H9 (cell line): Measurements from ENCODE around the gene SLC10A2. TPM values are rescaled to one million over a fixed set of nuclear protein-coding genes. Genes with fewer than 3 reads are reported as not detected.

Experiments
- DNase-seq: peaks from one replicate; pipeline ENCODE4 v3.0.0-alpha.2; 2017
- H2AFZ ChIP-seq: one replicate; pipeline ENCODE4 v1.6.1; 2013; ENCODE audit warnings: mild to moderate bottlenecking, low read length, control low read depth, moderate library complexity
- H2AK5ac ChIP-seq: 2 replicates; pipeline ENCODE4 v1.6.1; 2013; ENCODE audit warnings: low read length, control low read depth, mixed read lengths; ENCODE audit not compliant: insufficient read length
- H2BK120ac ChIP-seq: one replicate; pipeline ENCODE4 v1.6.1; 2013; ENCODE audit warnings: low read depth, mild to moderate bottlenecking, low read length, control low read depth, inconsistent platforms; ENCODE audit not compliant: poor library complexity, severe bottlenecking
- H2BK12ac ChIP-seq: 2 replicates; pipeline ENCODE4 v1.6.1; 2013; ENCODE audit warnings: low read length, control low read depth, mixed read lengths, low read depth; ENCODE audit not compliant: insufficient read length
- H2BK15ac ChIP-seq: 2 replicates; pipeline ENCODE4 v1.6.1; 2013; ENCODE audit warnings: low read depth, low read length, control low read depth
- H2BK20ac ChIP-seq: one replicate; pipeline ENCODE4 v1.6.1; 2013; ENCODE audit warnings: low read depth, mild to moderate bottlenecking, low read length, control low read depth, inconsistent platforms; ENCODE audit not compliant: poor library complexity, severe bottlenecking
- H2BK5ac ChIP-seq: 2 replicates; pipeline ENCODE4 v1.6.1; 2013; ENCODE audit warnings: low read length, control low read depth, mixed read lengths; ENCODE audit not compliant: insufficient read length
- H3K14ac ChIP-seq: 2 replicates; pipeline ENCODE4 v1.6.1; 2013; ENCODE audit warnings: low read length, control low read depth; ENCODE audit not compliant: insufficient read depth
- H3K18ac ChIP-seq: 2 replicates; pipeline ENCODE4 v1.6.1; 2013; ENCODE audit warnings: low read depth, mild to moderate bottlenecking, mixed read lengths, low read length, control low read depth; ENCODE audit not compliant: insufficient read length
- H3K23ac ChIP-seq: 2 replicates; pipeline ENCODE4 v1.6.1; 2013; ENCODE audit warnings: low read length, control low read depth, mixed read lengths, low read depth; ENCODE audit not compliant: insufficient read length
- H3K23me2 ChIP-seq: 2 replicates; pipeline ENCODE4 v1.6.1; 2013; ENCODE audit warnings: low read depth, mild to moderate bottlenecking, mixed read lengths, low read length, control low read depth; ENCODE audit not compliant: insufficient read length, poor library complexity, severe bottlenecking
- H3K27ac ChIP-seq: 2 replicates; pipeline ENCODE4 v1.5.1; 2013; ENCODE audit warnings: low read length, control low read depth, mixed read lengths, low read depth; ENCODE audit not compliant: insufficient read length
- H3K27me3 ChIP-seq: 2 replicates; pipeline ENCODE4 v1.6.1; 2013; ENCODE audit warnings: low read length, control low read depth, inconsistent platforms; ENCODE audit not compliant: insufficient read depth
- H3K4ac ChIP-seq: 2 replicates; pipeline ENCODE4 v1.6.1; 2013; ENCODE audit warnings: low read depth, mild to moderate bottlenecking, control low read depth, inconsistent platforms, low read length, moderate library complexity
- H3K4me1 ChIP-seq: 2 replicates; pipeline ENCODE4 v1.6.1; 2013; ENCODE audit warnings: low read length, control low read depth, inconsistent platforms; ENCODE audit not compliant: insufficient read depth
- H3K4me2 ChIP-seq: 2 replicates; pipeline ENCODE4 v1.6.1; 2013; ENCODE audit warnings: low read length, control low read depth, mixed read lengths; ENCODE audit not compliant: insufficient read length, insufficient read depth
- H3K56ac ChIP-seq: 2 replicates; pipeline ENCODE4 v1.6.1; 2013; ENCODE audit warnings: low read depth, mild to moderate bottlenecking, mixed read lengths, low read length, control low read depth; ENCODE audit not compliant: insufficient read length
- H3K79me1 ChIP-seq: 2 replicates; pipeline ENCODE4 v1.6.1; 2013; ENCODE audit warnings: low read depth, mild to moderate bottlenecking, moderate library complexity, low read length, control low read depth, inconsistent platforms; ENCODE audit not compliant: insufficient read depth, poor library complexity, severe bottlenecking
- H3K79me2 ChIP-seq: 2 replicates; pipeline ENCODE4 v1.6.1; 2013; ENCODE audit warnings: low read length, control low read depth, inconsistent platforms; ENCODE audit not compliant: insufficient read depth
- H3K9ac ChIP-seq: 2 replicates; pipeline ENCODE4 v1.6.1; 2013; ENCODE audit warnings: low read length, control low read depth, mixed read lengths; ENCODE audit not compliant: insufficient read length; ENCODE audit errors: extremely low read depth
- H3K9me3 ChIP-seq: one replicate; pipeline ENCODE4 v1.6.1; 2013; ENCODE audit warnings: low read depth, low read length, inconsistent platforms; ENCODE audit not compliant: control insufficient read depth
- H3T11ph ChIP-seq: one replicate; pipeline ENCODE4 v1.6.1; 2013; ENCODE audit warnings: mild to moderate bottlenecking, low read length, control low read depth, inconsistent platforms
- H4K20me1 ChIP-seq: one replicate; pipeline ENCODE4 v1.6.1; 2013; ENCODE audit not compliant: control insufficient read depth, insufficient read length, insufficient read depth
- H4K5ac ChIP-seq: 2 replicates; pipeline ENCODE4 v1.6.1; 2013; ENCODE audit warnings: low read depth, mild to moderate bottlenecking, mixed read lengths, low read length, control low read depth; ENCODE audit not compliant: insufficient read length
- H4K8ac ChIP-seq: replicated peaks from 2 replicates; pipeline ENCODE4 v1.6.1; 2013; ENCODE audit warnings: low read length, control low read depth, mixed read lengths, low read depth; ENCODE audit not compliant: insufficient read length
- H4K91ac ChIP-seq: 2 replicates; pipeline ENCODE4 v1.6.1; 2013; ENCODE audit warnings: low read depth, mild to moderate bottlenecking, moderate library complexity, mixed read lengths, low read length, control low read depth; ENCODE audit not compliant: insufficient read length
- H3K27ac Mint-ChIP-seq, 3 experiments: 2 replicates in 2 of 3; 3 replicates in 1 of 3; pipeline ENCODE4 v1.8.0; 2020 to 2021; ENCODE audit warnings: mixed read lengths in 3 of 3, mild to moderate bottlenecking in 1 of 3, moderate library complexity in 1 of 3
- H3K27me3 Mint-ChIP-seq: 2 replicates; pipeline ENCODE4 v1.8.0; 2021; ENCODE audit warnings: low read depth, mild to moderate bottlenecking, moderate library complexity, mixed read lengths
- H3K36me3 Mint-ChIP-seq, 3 experiments: 2 replicates in 2 of 3; 3 replicates in 1 of 3; pipeline ENCODE4 v1.8.0; 2020 to 2021; ENCODE audit warnings: low read depth in 3 of 3, mixed read lengths in 3 of 3; ENCODE audit not compliant: insufficient read depth in 1 of 3
- H3K4me1 Mint-ChIP-seq, 2 experiments: 2 replicates each; pipeline ENCODE4 v1.8.0; 2020; ENCODE audit warnings: mixed read lengths in 2 of 2
- H3K4me3 Mint-ChIP-seq, 2 experiments: 2 replicates in 1 of 2; 3 replicates in 1 of 2; pipeline ENCODE4 v1.8.0; 2020 to 2021; ENCODE audit warnings: mild to moderate bottlenecking in 2 of 2, mixed read lengths in 2 of 2, moderate library complexity in 1 of 2
- H3K9me3 Mint-ChIP-seq, 2 experiments: 2 replicates in 1 of 2; 3 replicates in 1 of 2; pipeline ENCODE4 v1.8.0; 2020; ENCODE audit warnings: mild to moderate bottlenecking in 2 of 2, mixed read lengths in 2 of 2, moderate library complexity in 1 of 2
- CTCF ChIP-seq: fragments of 200-600 bp; sonication (generic); conservative IDR thresholded peaks from 3 replicates; pipeline ENCODE4 v1.8.0; 2021; ENCODE audit warnings: antibody characterized with exemption, mild to moderate bottlenecking
- whole genome bisulfite sequencing: extraction: QIAGEN DNeasy Blood & Tissue Kit; methylation state at CpG from one replicate; pipeline ENCODE4 v1.1.7; 2013; ENCODE audit warnings: missing lambda C conversion rate, low lambda C conversion rate, mixed read lengths; ENCODE audit not compliant: insufficient read length; ENCODE audit errors: extremely low coverage; 5-methylcytosine and 5-hydroxymethylcytosine counted together
- total RNA-seq: library from RNA; stranded (reverse); gene quantifications from 2 replicates; pipeline ENCODE4 v1.2.1, GENCODE V29; 2021

SLC10A2 gene
- total RNA-seq, 1 experiment from 2014 or later, result not detected

- Histone ChIP-seq H2AK5ac (no peak overlapping the region), H3K4me2 (no peak overlapping the region), H2BK20ac (no peak overlapping the region), H3K14ac (no peak overlapping the region), H3K23ac (no peak overlapping the region), H3K27ac (no peak overlapping the region), H3K79me1 (no peaks in the 10 kb centered on the region), H4K8ac (no peak overlapping the region), H3K4ac (no peak overlapping the region), H3K27me3 (peaks cover 2% of the 10 kb centered on the region; the same call in 1 of the 2 replicates), H4K5ac (no peak overlapping the region), H2BK5ac (no peak overlapping the region), H2AFZ (no peak overlapping the region), H3K56ac (no peak overlapping the region), H3K23me2 (no peaks in the 10 kb centered on the region), H3T11ph (no peak overlapping the region), H3K9me3 (no peaks in the 10 kb centered on the region), H2BK15ac (no peak overlapping the region), H2BK12ac (no peak overlapping the region), H2BK120ac (no peak overlapping the region), H4K91ac (no peak overlapping the region), H3K9ac (no peak overlapping the region), H4K20me1 (no peaks in the 10 kb centered on the region), H3K4me1 (no peaks in the 10 kb centered on the region), H3K18ac (no peak overlapping the region), H3K79me2 (no peaks in the 10 kb centered on the region)
- no peak for TF ChIP-seq CTCF
- no peak for DNase-seq
- Mint-ChIP-seq H3K9me3 (no peaks in the 10 kb centered on the region), H3K4me1 (peaks cover 0 to 5% of the 10 kb centered on the region in 2 experiments; a peak in 2 of 4 replicates), H3K27ac (no peak overlapping the region), H3K27me3 (no peaks in the 10 kb centered on the region), H3K4me3 (no peak overlapping the region), H3K36me3 (no peaks in the 10 kb centered on the region)
- no CpG with 5 or more reads among the region's 1 CpG for WGBS
Measured at GRCh38 chr13:103040006-103040405, 26.2 kb downstream of the SLC10A2 start.
